ENCODE measurements around the gene ARHGAP15.

GRCh38 chr2:143347901-143348414, 218.7 kb downstream of the ARHGAP15 start:
- TF ChIP-seq POLR2A (IDR thresholded peaks at IDR 0.05) (no peak), CTCF (IDR thresholded peaks at IDR 0.05) (no peak)
